HepG2 (cell line): ENCODE data around the gene RIPOR1. TPM values are rescaled to one million over a fixed set of nuclear protein-coding genes. Genes with fewer than 3 reads are reported as not detected.

Source experiments
- ATAD3A ChIP-seq: sonication (generic); formaldehyde crosslinking; IDR thresholded peaks from 2 replicates; pipeline ENCODE4 v1.4.0; 2020; ENCODE audit warnings: missing genetic modification reagents
- FOXC1 ChIP-seq: sonication (generic); formaldehyde crosslinking; IDR thresholded peaks from 2 replicates; pipeline ENCODE4 v1.8.0; 2022; ENCODE audit warnings: mild to moderate bottlenecking, missing genetic modification reagents, borderline replicate concordance
- HNRNPUL1 ChIP-seq: fragments of 200-400 bp; formaldehyde crosslinking; IDR thresholded peaks from 2 replicates; pipeline ENCODE4 v1.6.1; 2017; ENCODE audit warnings: low read depth, mild to moderate bottlenecking, low read length, moderate library complexity
- IRF2 ChIP-seq: IDR thresholded peaks from 2 replicates; pipeline ENCODE4 v1.6.1; 2018; ENCODE audit warnings: missing genetic modification reagents, missing compliant biosample characterization
- JDP2 ChIP-seq: sonication (generic); formaldehyde crosslinking; IDR thresholded peaks from 2 replicates; pipeline ENCODE4 v1.8.1; 2022; ENCODE audit warnings: missing genetic modification reagents, borderline replicate concordance
- MYPOP ChIP-seq: sonication (generic); formaldehyde crosslinking; IDR thresholded peaks from 2 replicates; pipeline ENCODE4 v1.8.1; 2023; ENCODE audit warnings: mild to moderate bottlenecking, moderate library complexity, missing genetic modification reagents
- PHF20 ChIP-seq: sonication (generic); formaldehyde crosslinking; IDR thresholded peaks from 2 replicates; pipeline ENCODE4 v1.5.0; 2020; ENCODE audit warnings: mild to moderate bottlenecking, missing genetic modification reagents
- PHF21A ChIP-seq: sonication (generic); formaldehyde crosslinking; IDR thresholded peaks from 2 replicates; pipeline ENCODE4 v1.5.0; 2020; ENCODE audit warnings: mild to moderate bottlenecking, missing genetic modification reagents
- POGZ ChIP-seq: sonication (generic); formaldehyde crosslinking; IDR thresholded peaks from 2 replicates; pipeline ENCODE4 v1.4.0; 2020; ENCODE audit warnings: mild to moderate bottlenecking, missing genetic modification reagents
- RAD21 ChIP-seq: fragments of 450-650 bp; formaldehyde crosslinking; IDR thresholded peaks from 2 replicates; pipeline ENCODE4 v1.5.0; 2020; ENCODE audit warnings: mild to moderate bottlenecking
- SKIL ChIP-seq: sonication (generic); formaldehyde crosslinking; IDR thresholded peaks from 2 replicates; pipeline ENCODE4 v1.8.0; 2022; ENCODE audit warnings: missing genetic modification reagents, mild to moderate bottlenecking, moderate library complexity, borderline replicate concordance
- SMAD3 ChIP-seq: sonication (generic); formaldehyde crosslinking; IDR thresholded peaks from 2 replicates; pipeline ENCODE4 v1.4.0; 2020; ENCODE audit warnings: missing genetic modification reagents
- SP4 ChIP-seq: sonication (generic); formaldehyde crosslinking; IDR thresholded peaks from 2 replicates; pipeline ENCODE4 v1.8.1; 2023; ENCODE audit warnings: mild to moderate bottlenecking, missing genetic modification reagents
- YEATS2 ChIP-seq: sonication (generic); formaldehyde crosslinking; IDR thresholded peaks from 2 replicates; pipeline ENCODE4 v1.4.0; 2020; ENCODE audit warnings: missing genetic modification reagents, borderline replicate concordance
- ZFAT ChIP-seq: sonication (generic); formaldehyde crosslinking; conservative IDR thresholded peaks from 2 replicates; pipeline ENCODE4 v1.8.1; 2023; ENCODE audit warnings: missing genetic modification reagents, inconsistent platforms
- ZNF33A ChIP-seq: sonication (generic); formaldehyde crosslinking; IDR thresholded peaks from 2 replicates; pipeline ENCODE4 v1.5.1; 2020; ENCODE audit warnings: missing genetic modification reagents, mild to moderate bottlenecking, moderate library complexity, borderline replicate concordance
- ZNF382 ChIP-seq: sonication (generic); formaldehyde crosslinking; IDR thresholded peaks from 2 replicates; pipeline ENCODE4 v1.5.0; 2020; ENCODE audit warnings: missing genetic modification reagents, mild to moderate bottlenecking, borderline replicate concordance
- ZNF652 ChIP-seq: IDR thresholded peaks from 2 replicates; pipeline ENCODE4 v1.6.1; 2016; ENCODE audit warnings: low read depth, borderline replicate concordance
- ZNF678 ChIP-seq: sonication (generic); formaldehyde crosslinking; IDR thresholded peaks from 2 replicates; pipeline ENCODE4 v1.4.0; 2020; ENCODE audit warnings: mild to moderate bottlenecking, missing genetic modification reagents
- ZNF710 ChIP-seq: sonication (generic); formaldehyde crosslinking; IDR thresholded peaks from 2 replicates; pipeline ENCODE4 v1.5.0; 2020; ENCODE audit warnings: mild to moderate bottlenecking, missing genetic modification reagents, borderline replicate concordance
- ZNF879 ChIP-seq: sonication (generic); formaldehyde crosslinking; IDR thresholded peaks from 2 replicates; pipeline ENCODE4 v1.8.1; 2023; ENCODE audit warnings: missing genetic modification reagents
- polyA plus RNA-seq, 8 experiments: library from polyadenylated mRNA; depleted of rRNA in 3 of 8; stranded (reverse) in 7 of 8; unstranded in 1 of 8; fragments of >200 nt; fragmentation: Illumina TruSeq in 4 of 8; extraction: Trizol in 4 of 8; gene quantifications; 2 replicates each; pipeline versions ENCODE4 v1.2.1 to v1.2.3, GENCODE V29; 2011 to 2016; ENCODE audit warnings: low read depth in 4 of 8, missing spikeins in 1 of 8, mixed read lengths in 1 of 8; ENCODE audit not compliant: insufficient read depth in 1 of 8
- total RNA-seq, 5 experiments: library from RNA; depleted of rRNA; stranded (reverse); fragments of >200 nt; fragmentation: Illumina TruSeq; extraction: Trizol; gene quantifications; 2 replicates each; pipeline ENCODE4 v1.2.3, GENCODE V29; 2016; ENCODE audit warnings: low read depth in 1 of 5
- TF ChIP-seq, protein P1 (sequence below): sonication (generic); formaldehyde crosslinking; IDR thresholded peaks from 2 replicates; pipeline ENCODE4 v1.8.0; 2023; ENCODE audit warnings: mild to moderate bottlenecking, missing genetic modification reagents
- TF ChIP-seq, protein P2 (sequence below): sonication (generic); formaldehyde crosslinking; IDR thresholded peaks from 2 replicates; pipeline ENCODE4 v1.5.0; 2020; ENCODE audit warnings: missing genetic modification reagents

The RIPOR1 gene
- total and polyA plus RNA-seq, 2 of the 13 experiments (the other 11 are each of a cell fraction or from before 2014, with no cell fraction given): 4.6 to 8.1 TPM

- TF ChIP-seq, protein P1, sequence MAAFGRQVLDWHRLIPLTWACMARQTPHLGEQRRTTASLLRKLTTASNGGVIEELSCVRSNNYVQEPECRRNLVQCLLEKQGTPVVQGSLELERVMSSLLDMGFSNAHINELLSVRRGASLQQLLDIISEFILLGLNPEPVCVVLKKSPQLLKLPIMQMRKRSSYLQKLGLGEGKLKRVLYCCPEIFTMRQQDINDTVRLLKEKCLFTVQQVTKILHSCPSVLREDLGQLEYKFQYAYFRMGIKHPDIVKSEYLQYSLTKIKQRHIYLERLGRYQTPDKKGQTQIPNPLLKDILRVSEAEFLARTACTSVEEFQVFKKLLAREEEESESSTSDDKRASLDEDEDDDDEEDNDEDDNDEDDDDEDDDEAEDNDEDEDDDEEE (CRISPR knock-in tag): no peak; the same call in 1 of the 2 replicates
- TF ChIP-seq IRF2 (CRISPR knock-in tag) (peak; percentile 60), ZNF382 (CRISPR knock-in tag) (no peak), HNRNPUL1 (no peak), ZNF652 (CRISPR knock-in tag) (no peak), SP4 (CRISPR knock-in tag) (peak; percentile 64; the same call in 1 of the 2 replicates), SKIL (CRISPR knock-in tag) (no peak), MYPOP (CRISPR knock-in tag) (peak; percentile 88; the same call in 1 of the 2 replicates), YEATS2 (CRISPR knock-in tag) (peak; percentile 50; the same call in 1 of the 2 replicates), PHF20 (CRISPR knock-in tag) (no peak), PHF21A (CRISPR knock-in tag) (peak; percentile 82), ZFAT (CRISPR knock-in tag) (no peak), ZNF678 (CRISPR knock-in tag) (no peak), JDP2 (CRISPR knock-in tag) (no peak), ZNF879 (CRISPR knock-in tag) (no peak), FOXC1 (peak; percentile 83), RAD21 (CRISPR knock-in tag) (peak; percentile 94), POGZ (CRISPR knock-in tag) (0 out of 2 replicates have a peak, but pooled peaks have one; percentile 18), ZNF710 (CRISPR knock-in tag) (peak; percentile 79; the same call in 1 of the 2 replicates), ATAD3A (CRISPR knock-in tag) (no peak), ZNF33A (no peak), SMAD3 (CRISPR knock-in tag) (peak; percentile 87)
- TF ChIP-seq, protein P2, sequence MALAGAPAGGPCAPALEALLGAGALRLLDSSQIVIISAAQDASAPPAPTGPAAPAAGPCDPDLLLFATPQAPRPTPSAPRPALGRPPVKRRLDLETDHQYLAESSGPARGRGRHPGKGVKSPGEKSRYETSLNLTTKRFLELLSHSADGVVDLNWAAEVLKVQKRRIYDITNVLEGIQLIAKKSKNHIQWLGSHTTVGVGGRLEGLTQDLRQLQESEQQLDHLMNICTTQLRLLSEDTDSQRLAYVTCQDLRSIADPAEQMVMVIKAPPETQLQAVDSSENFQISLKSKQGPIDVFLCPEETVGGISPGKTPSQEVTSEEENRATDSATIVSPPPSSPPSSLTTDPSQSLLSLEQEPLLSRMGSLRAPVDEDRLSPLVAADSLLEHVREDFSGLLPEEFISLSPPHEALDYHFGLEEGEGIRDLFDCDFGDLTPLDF (CRISPR knock-in tag): peak; percentile 66; the same call in 1 of the 2 replicates
These were observed 7.4 kb upstream of the RIPOR1 start (continued) for GRCh38 chr16:67521095-67521804.
